Midbrain (tissue), 1 donor: ENCODE results near the gene KCTD17.

Experiments used
- DNase-seq: peaks from one replicate; lab custom pipeline; 2025; lab: John Stamatoyannopoulos, UW

Gene KCTD17

DNA sequence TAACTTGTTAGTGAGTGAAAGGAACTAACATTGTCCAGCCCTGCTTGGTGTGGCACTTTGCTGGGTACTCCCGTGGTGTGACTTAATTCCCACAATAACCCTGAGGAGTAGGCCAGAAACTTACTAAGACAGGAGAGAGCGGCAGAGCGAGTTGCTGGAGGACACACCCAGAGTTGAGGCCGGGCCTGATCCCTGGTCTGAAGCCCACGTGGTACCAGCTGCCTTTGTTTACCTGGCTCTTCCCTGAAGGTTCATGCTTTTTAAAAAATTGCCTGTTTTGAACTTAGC, 31.4 kb upstream of the KCTD17 start:
- DNase-seq, result peak; percentile 44

DNA sequence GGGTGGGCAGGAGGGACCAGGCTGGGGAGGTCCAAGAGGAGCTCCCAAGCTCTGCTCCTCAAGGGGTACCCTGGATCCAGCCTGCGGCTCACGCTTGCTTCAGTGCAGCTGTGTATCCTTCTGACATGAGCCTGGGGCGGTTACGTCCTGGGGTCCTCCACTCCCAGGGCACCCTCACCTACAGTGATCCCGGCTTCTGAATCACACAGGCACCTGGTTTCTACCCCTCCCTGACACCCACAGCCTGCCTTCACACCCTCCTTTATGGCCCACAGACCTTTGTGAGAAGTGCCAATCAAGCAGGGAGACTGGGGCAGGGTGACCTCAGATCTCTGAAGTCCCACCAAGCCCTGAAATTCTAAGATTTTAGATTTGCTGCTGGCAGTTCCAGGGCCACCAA, 30.5 kb upstream of the KCTD17 start:
- no peak for DNase-seq

DNA sequence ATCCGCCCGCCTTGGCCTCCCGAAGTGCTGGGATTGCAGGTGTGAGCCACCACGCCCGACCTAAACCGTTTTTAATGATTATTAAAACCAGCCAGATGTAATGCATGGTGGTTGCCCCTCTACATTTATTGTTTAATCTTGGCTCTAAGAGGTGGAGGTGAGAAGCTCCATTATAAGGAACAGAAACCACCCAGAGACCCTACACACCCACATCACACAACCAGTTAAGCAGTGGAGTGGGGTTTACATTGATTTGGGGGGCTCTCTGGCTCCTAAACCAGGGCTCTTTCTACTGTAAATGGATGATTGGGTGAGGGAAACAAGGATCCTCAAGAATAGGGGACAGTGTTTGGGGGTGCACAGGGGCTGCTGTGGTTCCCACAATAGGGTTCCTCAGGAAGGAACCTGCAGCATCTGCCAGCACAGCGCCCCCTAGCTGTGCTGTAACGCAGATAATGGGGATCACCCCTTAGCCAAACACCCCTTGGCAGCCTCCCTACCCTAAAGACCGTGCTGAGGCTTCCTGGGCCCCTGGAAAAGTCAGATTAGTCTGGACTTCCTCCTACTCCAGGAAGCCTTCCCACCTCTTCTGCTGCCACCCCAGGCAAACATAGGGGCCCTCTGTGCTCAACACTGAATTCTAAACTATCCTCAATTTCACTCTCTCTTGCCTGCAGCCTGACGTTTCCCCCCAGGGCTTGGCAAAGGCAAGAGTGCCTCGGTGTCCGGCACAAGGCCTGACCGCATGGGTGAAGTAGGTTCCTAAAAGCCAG, 29.6 kb upstream of the KCTD17 start:
- peak; percentile 48 for DNase-seq

- DNase-seq, result no peak
These were observed 28.8 kb upstream of the KCTD17 start for GRCh38 chr22:37022483-37023337.

DNA sequence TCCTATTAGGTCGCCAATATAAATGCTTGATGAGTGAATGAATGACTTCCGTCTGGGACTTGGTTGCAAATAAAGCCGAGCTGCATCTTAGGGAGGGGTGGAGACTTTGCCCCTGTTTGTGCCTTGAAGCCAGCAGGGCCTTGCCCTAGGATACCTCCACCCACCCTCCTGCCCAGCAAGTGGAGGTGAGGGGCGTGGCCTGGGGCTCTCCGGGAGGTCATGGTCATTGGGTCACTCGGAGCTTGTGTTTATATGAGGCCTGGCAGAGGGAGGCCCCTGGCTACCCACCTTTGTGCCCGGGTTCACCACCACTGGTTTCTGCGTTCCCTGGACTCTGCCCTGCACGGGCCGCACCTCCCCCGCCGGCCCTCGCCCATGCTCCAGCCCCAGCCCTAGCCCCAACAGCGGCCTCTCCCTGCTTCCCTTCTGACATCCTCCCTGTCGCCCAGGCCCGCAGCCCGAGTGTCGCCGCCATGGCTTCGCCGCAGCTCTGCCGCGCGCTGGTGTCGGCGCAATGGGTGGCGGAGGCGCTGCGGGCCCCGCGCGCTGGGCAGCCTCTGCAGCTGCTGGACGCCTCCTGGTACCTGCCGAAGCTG, 27.7 kb upstream of the KCTD17 start:
- DNase-seq, result no peak

- no peak for DNase-seq
These were observed 27.0 kb upstream of the KCTD17 start for GRCh38 chr22:37024339-37025157.

DNA sequence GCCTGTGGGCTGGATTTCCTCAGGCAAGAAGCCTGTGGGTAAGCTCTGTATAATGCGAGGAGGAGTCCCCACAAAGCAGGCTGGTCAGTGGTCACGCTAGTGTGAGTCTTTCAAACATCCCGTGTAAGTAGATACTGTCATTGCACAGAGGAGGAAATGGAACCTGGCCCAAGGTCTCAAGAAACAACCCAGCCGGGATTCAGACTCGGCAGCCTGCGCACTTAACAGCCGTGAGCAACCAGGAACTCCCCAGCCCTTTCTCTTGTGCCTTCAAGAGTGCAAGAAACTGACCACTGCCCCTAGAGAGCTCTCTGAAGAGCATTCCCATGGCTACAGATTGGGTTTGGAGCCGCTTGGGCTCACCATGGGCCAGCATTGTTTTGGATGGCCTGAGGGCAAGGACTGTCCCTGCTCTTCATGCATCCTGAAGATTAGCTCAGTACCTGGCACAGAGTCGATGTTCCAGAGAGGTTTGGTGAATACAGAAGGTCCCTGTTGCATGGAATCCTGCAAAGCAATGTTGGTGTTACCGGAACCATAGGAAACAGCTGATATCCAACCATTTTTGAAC, 26.0 kb upstream of the KCTD17 start:
- DNase-seq, result no peak

GRCh38 chr22:37026325-37026724, 25.2 kb upstream of the KCTD17 start:
- DNase-seq, result no peak

- no peak for DNase-seq
These were observed 24.0 kb upstream of the KCTD17 start for GRCh38 chr22:37027556-37027955.

DNA sequence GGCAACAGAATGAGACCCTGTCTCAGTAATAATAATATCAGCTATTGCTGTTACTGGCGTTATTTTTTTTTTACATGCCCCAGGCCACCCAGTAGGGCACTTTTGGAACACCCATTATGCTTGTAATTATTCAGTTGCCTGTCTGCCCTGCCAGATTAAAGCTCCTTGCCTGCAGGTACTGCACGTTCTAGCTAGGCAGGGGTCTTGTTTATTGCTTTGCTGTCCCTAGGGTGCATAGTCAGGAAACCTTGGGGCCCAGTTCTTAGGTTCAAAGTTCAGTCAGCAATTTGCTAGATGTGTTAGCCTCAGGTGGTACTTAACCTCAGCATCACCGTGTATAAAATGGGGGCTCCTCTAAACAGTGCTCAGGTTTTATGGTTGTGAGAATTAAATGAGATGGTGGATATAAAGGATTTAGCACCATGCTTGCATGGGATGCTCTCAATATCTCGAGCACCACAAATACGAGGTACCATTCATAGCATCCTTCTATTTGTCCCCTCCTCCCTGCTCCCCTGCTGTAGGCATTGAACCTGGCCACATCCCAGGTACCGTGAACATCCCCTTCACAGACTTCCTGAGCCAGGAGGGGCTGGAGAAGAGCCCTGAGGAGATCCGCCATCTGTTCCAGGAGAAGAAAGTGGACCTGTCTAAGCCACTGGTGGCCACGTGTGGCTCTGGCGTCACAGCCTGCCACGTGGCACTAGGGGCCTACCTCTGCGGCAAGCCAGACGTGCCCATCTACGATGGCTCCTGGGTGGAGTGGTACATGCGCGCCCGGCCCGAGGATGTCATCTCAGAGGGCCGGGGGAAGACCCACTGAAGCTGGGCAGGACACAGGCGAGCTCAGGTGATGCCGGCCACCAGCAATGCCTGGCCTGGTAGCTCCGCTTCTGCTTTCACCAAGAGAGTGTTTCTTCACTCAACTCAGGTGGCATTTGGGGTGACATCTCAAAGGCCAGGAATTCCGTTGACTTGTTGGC, 22.6 kb upstream of the KCTD17 start:
- no peak for DNase-seq

- DNase-seq, result no peak
These were observed 20.8 kb upstream of the KCTD17 start for GRCh38 chr22:37030560-37031281.

GRCh38 chr22:37032134-37032534, 19.4 kb upstream of the KCTD17 start:
- no peak for DNase-seq

DNA sequence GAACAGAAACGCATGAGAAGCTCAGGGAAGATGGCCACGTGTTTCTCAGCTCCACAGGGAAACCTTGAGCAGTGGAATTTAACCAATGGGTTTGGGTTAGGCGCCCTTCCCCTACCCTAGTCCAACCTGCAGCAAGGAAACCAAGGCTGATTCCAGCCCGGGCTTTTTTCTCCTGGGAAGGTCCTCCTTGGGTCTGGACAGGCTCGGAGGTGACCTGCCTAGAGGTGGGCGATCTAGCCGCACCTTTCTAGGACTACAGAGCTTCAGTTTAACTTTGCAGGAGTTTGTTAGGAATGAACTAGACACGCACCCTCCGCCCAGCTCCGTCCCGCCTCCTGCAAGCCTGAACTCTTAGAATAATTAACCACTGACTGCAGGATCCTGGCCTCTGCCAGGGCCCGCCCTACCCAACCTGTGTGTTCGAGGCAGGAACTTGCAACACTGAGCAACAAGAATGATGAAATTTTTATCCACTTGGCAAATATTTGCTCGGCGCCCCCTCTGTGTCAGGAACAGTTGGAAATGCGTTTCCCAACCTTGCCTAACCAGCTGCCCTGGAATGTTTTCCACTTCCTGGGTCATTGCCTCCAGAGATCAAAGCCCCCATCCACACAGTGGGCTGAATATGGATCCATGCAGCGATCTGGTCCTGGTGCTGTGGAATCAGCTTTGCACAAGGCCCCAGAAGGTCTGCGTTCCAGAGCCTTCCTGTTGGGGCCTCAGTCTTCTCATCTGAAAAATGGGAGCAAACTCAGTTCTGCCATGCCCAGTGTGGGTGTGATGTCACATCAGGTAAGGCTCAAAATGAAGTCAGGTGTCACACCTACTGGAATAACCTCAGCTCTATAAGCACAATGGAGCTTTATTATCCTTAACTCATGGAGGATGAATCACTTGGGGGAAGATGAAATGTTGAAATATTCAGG, 18.7 kb upstream of the KCTD17 start:
- no peak for DNase-seq

DNA sequence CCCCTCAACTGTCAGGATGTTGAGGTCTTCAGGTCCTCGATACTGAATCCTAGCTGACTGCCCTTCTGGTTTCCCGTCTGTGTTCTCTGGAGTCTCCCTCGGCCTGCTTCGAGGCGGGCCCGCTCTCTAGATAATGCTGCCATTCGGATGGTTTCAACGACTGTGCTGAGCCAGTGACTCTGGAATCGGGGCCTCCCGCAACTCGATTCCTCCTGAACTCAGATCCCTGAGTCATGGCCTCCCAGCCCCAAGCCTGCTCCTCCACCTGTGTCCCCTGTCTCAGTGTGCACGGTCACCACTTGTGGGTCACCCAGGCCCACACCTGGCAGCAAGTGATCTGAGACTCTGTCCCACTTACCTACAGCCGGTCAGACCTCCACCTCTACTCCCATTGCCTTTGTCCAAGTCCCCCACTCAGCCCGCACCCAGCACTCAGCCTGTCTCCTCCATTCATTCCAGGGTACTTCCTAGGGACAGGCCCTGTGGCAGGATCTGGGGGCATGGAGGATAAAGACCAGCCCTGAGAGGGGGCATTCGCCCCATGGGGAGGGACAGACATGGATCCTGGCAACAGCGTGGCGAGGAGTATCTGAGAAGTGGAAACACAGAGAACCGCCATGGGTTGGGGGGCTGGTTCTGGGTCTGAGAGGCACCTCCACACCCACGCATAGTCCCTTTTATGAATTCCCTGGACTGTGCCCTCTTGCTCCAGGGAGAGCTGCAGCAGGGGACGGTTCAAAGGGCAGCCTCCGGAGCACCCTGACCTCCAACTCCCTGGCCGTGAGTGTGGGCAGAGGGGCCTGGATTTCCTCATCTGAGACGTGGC, 17.7 kb upstream of the KCTD17 start:
- no peak for DNase-seq

DNA sequence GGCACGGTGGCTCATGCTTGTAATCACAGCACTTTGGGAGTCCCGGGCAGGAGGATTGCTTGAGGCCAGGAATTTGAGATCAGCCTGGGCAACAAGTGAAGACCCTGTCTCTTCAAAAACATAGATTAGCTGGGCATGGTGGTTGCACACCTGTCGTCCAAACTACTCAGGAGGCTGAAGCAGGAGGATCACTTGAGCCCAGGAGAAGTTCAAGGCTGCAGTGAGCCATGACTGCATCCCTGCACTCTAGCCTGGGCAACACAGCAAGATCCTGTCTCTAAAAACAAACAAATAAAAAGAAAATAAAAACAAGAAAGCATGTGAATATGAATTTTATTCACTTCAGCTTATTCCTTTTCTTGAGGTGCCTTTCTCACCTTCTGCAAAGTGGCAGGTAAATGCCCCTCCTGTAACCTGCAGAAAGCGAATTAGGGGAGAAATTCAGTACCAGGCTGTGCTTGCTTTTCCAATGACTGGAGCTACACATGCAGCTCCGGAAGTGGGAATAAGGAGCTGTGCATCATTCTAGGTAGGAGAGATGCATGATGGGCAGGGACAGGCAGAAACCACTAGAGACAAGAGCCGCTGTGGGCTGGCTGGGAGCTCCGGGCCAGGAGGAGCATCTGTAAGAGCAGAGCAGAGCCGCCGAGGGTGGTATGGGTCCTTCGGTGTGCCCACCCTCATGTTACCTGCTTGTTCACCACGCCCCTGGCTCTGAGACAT, 14.7 kb upstream of the KCTD17 start:
- no peak for DNase-seq

DNA sequence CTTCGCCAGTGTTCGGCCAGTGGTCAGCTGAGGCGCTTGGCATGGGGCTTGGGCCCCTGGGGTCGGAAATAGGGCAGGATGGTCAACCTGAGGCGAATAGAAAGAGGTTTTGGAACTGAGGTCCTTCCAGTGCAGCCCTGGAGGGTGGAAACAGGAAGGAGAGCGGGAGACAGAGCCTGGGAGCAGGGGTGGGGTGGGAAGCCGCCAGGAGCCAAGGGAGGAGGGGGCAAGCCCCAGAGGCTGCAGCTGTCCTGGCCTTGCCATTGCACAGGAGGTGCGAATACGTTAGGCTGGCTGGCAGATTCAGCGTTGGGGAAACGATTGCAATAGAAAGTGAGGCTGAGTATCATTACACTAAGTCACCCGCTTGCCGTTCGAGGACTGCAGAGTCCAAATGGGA, 13.9 kb upstream of the KCTD17 start:
- no peak for DNase-seq

DNA sequence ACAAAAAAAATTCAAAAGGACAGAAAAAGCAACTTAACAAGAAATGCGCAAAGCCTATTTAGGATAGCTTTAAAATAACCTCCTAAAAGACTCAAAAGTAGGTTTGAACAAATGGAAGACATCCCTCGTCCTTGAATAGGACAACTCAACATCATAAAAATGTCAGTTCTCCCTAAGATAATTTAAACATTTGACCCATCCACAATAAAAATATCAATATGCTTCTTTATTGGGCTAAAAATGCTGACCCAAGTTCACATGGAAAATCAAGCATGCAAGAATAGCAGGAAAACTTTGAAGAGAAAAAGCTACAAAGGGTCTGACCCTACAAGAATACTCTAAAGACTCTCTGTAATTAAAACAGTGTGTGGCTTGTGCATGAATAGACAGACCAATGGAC, 12.1 kb upstream of the KCTD17 start:
- no peak for DNase-seq
